ENCODE data around the gene TYW5. TPM values are rescaled to one million over a fixed set of nuclear protein-coding genes. Genes with fewer than 3 reads are reported as not detected.

Gene TYW5
- total RNA-seq (2014; rRNA removed) (5.4 and 9.0 TPM in 2 replicates), Bru-seq, nascent RNA (percentile 84 among the genes with signal in this experiment), BruChase-seq, experiment 1, labeled RNA remaining after a 6-hour chase (percentile 72 among the genes with signal in this experiment), BruChase-seq, experiment 2, labeled RNA remaining after a 2-hour chase (percentile 87 among the genes with signal in this experiment)
- long read RNA-seq, full-length matches to known transcripts = 6 of 20 reads
- long read RNA-seq, partial matches to known transcripts = 2 of 20 reads
- long read RNA-seq, other reads (novel, unspliced or antisense) = 12 of 20 reads

GRCh38 chr2:199955339-199956061 is at the start of gene TYW5, which contains the start of gene MAIP1:
TYW5 (minus strand) TSS chr2:199955491; CDS start chr2:199955470, 21 bp downstream.
MAIP1 (plus strand) TSS chr2:199955582; CDS start chr2:199955799, 217 bp downstream.
- CTCF ChIA-PET = no interaction called here

GRCh38 chr2:200003444-200003843 is 48.2 kb upstream of the TYW5 start:
- no peaks in the 10 kb centered on the region for H3K9me2 ChIP-seq (replicated peaks; ENCODE audit: low read length)
- peak overlapping the region; percentile 12 for H2AFZ ChIP-seq (ENCODE audit: low read length)
- H3K79me2 ChIP-seq (ENCODE audit: low read length) = no peaks in the 10 kb centered on the region
- intact Hi-C loops (cut with micrococcal nuclease) = no loop called here
- no peak overlapping the region for H3K4me3 ChIP-seq (ENCODE audit: low read length)
- peak; percentile 44 for DNase-seq
- ATAC-seq = peak; percentile 98
- POLR2A ChIA-PET (ENCODE audit: unreplicated experiment) = no interaction called here
- no peak overlapping the region for H3K27ac ChIP-seq (ENCODE audit: low read length)
- CTCF ChIA-PET = no interaction called here
- no peaks in the 10 kb centered on the region for H4K20me1 ChIP-seq (ENCODE audit: low read length)
- peaks cover 8% of the 10 kb centered on the region; the same call in 1 of the 2 replicates for H3K4me1 ChIP-seq (ENCODE audit: insufficient read depth, low read length)
- H3K9me3 ChIP-seq (ENCODE audit: low read length) = no peaks in the 10 kb centered on the region
- no peaks in the 10 kb centered on the region for H3F3A ChIP-seq (ENCODE audit: low read length, unreplicated experiment)
- H3K36me3 ChIP-seq (ENCODE audit: low read depth, low read length) = no peaks in the 10 kb centered on the region
- H3K9ac ChIP-seq (ENCODE audit: low read length) = no peak overlapping the region
- TF ChIP-seq EZH2phosphoT487 (IDR thresholded peaks at IDR 0.05; ENCODE audit: borderline replicate concordance, low read length) (no peak), EZH2 (IDR thresholded peaks at IDR 0.05; ENCODE audit: low read length, unreplicated experiment) (no peak), CTCF (conservative IDR thresholded peaks at IDR 0.05; ENCODE audit: low read depth, low read length) (no peak)
- BruUV-seq (replicated peaks) = no TSS peak
- no peaks in the 10 kb centered on the region for H3K27me3 ChIP-seq (ENCODE audit: low read length)
- H3K4me2 ChIP-seq (ENCODE audit: low read length) = no peak overlapping the region

More at GRCh38 chr2:199955339-199956061, at the start of gene TYW5, which contains the start of gene MAIP1:
- H3K9me3 ChIP-seq (ENCODE audit: low read length) = no peaks in the 10 kb centered on the region
- DNase-seq (peak; percentile 82), ATAC-seq (peak; percentile 87)
- no peaks in the 10 kb centered on the region for H3K27me3 ChIP-seq (ENCODE audit: low read length)
- peaks cover 84% of the 10 kb centered on the region for H3K79me2 ChIP-seq (ENCODE audit: low read length)
- H3K9ac ChIP-seq (ENCODE audit: low read length) = peak within 1 kb of the TSS; percentile 84
- POLR2A ChIA-PET (ENCODE audit: unreplicated experiment) = no interaction called here
- peaks cover 20% of the 10 kb centered on the region for H3K4me1 ChIP-seq (ENCODE audit: insufficient read depth, low read length)
- H2AFZ ChIP-seq (ENCODE audit: low read length) = peak within 1 kb of the TSS; percentile 80
- intact Hi-C loops (cut with micrococcal nuclease) = loop anchor here (1.0 kb wide), 1 partner anchor 44 kb away; the partner anchor contains the start of gene C2orf69
- H3F3A ChIP-seq (ENCODE audit: low read length, unreplicated experiment) = no peaks in the 10 kb centered on the region
- no peaks in the 10 kb centered on the region for H3K9me2 ChIP-seq (replicated peaks; ENCODE audit: low read length)
- H3K36me3 ChIP-seq (ENCODE audit: low read depth, low read length) = peaks cover 19% of the 10 kb centered on the region
- peak within 1 kb of the TSS; percentile 82 for H3K27ac ChIP-seq (ENCODE audit: low read length)
- no peak for TF ChIP-seq EZH2 (IDR thresholded peaks at IDR 0.05; ENCODE audit: low read length, unreplicated experiment)
- TF ChIP-seq CTCF (conservative IDR thresholded peaks at IDR 0.05; ENCODE audit: low read depth, low read length) = 0 out of 2 replicates have a peak, but pooled peaks have one; percentile 18
- 0 out of 2 replicates have a peak, but pooled peaks cover 4% of the 10 kb centered on the region for H4K20me1 ChIP-seq (ENCODE audit: low read length)
- BruUV-seq (replicated peaks) = no TSS peak
- H3K4me3 ChIP-seq (ENCODE audit: low read length) = peak within 1 kb of the TSS; percentile 94
- H3K4me2 ChIP-seq (ENCODE audit: low read length) = peak within 1 kb of the TSS; percentile 86

All from PC-3 (cell line).